ENCODE data around the gene HIGD2A.

The HIGD2A gene, protein sequence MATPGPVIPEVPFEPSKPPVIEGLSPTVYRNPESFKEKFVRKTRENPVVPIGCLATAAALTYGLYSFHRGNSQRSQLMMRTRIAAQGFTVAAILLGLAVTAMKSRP
- total RNA-seq, result 30.4 to 58.3 (median 38.4) reads per million in 4 donors

DNA sequence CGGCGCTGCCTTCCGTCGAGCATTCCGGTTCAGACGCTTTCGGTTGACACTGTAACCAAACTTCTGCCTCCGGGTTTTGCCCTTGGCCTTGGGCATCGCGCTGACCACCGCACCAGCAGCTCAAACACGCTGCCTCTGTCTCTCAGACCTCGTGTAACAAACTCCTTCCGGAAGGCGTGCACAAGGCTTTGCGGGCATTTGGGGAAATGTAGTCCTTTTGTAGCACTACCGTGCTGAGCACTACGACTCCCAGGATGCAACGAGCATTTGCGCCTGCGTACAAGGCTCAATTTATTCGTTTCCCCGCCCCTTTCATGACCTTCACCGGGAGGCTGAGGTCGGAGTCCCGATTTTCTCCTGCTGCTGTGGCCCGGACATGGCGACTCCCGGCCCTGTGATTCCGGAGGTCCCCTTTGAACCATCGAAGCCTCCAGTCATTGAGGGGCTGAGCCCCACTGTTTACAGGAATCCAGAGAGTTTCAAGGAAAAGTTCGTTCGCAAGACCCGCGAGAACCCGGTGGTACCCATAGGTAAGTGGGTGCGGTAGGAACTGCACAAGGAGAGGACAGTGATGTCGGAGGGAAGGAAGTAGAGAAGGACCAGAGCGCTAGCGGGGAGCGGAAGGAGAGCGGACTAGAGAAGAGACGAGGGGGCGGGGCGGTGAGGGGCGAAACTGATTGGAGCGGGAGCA lies at the start of gene HIGD2A, which contains the start of gene NOP16:
HIGD2A (plus strand) TSS at position 308 of the 691 bp plus-strand sequence; CDS start at position 377, 69 bp downstream.
NOP16 (minus strand) TSS at position 155 of the 691 bp plus-strand sequence; CDS start at position 96, 59 bp downstream.
- peak; percentile 98 to 100 (median 99) for DNase-seq

DNA sequence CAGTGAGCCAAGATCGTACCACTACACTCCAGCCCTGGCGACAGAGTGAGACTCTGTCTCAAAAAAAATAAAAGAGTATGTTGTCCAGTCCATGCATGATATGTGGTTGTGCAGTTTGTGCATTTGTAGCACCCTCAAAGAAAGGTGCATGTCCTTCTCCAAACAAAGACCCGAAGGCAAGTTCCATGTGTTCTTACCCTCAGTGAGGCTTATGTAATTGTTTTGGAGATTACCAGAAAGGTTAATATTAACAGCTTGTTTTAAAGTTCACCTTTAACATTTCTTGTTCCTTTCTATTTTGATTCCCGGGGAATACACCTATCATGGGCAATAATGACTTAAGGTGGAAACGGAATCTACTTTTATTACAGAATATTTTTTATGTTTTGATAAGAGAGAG lies 49.2 kb upstream of the HIGD2A start:
- no peak for DNase-seq

DNA sequence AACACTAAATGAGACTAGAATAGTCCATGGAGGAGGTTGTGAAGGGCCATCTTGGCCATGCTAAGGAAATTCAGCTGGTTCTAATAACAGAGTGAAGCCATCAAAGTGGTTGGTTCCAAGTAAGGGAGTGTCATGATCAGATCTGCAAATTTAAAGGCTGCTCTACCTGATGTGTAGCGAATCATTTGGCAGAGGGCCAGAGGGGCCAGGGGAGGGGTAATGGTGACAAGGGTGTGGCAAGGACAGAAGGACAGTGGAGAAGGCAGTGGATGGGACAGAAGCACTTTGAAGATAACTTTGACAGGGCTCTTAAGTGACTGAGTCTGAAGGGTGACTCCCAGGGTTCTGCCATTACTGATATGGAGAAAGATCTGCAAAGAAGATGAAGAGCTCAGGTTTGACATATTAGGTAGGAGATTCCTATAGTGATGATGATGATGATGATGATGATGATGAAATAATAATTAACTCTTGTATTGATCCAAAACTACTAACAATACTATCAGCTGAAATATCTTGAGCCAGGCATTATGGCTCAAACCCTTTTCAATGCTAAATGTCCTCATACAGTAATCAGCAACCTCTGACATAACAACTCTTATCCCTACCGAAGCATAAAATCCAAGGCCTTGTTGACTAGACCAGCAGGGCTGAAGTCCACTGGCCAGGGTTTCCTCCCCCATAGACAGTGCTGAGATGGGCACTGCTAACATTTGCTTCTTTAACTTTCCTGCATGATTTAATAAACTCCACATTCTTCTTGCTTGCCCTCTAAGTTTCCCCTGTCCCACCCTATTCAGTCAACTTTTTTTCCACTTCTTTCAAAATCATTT lies 47.0 kb upstream of the HIGD2A start:
- no peak for DNase-seq

DNA sequence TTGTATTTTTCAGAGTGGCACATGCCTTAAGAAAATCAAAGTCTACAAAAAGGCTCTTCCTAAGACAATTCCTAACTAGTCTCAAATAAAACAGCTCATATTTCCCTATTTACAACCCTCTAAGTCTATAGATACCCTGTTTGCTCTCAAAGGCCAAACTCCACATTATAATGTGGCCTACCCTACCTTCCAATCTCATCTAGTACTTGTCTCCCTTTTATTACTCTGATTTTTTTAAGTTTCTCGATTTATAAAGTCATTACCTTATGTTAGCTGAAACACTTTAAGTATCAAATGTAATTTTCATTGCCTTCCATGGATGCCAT lies 46.4 kb upstream of the HIGD2A start:
- DNase-seq, result no peak

DNA sequence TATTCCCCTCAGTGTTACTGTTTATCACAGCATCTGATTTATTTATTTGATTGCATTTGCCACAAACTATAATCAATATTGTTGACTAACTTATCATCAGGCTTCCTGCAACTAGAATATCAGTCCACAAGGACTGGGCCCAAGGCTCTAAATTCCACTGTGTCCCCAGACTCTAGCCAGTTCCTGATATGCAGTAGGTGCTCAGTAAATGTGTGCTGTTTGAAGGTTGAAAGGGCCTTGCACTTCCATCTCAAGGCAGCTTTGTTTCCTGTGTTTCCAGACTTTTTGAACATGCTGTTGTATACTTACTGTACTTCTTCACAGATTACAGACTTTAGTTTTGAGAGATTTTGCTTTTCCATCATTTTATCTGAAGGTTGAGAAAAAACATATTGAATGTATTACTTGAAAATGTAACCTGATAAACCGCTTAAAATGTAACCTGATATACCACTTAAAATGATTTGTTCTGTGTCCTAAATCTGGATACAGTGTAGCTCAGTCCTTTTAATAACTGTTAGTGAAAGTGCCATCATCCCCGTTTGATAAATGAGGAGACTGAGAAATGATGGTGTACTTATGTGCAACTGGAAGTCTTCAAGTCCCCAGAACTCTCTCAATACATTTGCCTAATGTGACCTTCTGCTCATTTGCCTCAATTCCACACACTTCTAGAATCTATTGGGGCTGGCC lies 45.6 kb upstream of the HIGD2A start:
- DNase-seq, result no peak

DNA sequence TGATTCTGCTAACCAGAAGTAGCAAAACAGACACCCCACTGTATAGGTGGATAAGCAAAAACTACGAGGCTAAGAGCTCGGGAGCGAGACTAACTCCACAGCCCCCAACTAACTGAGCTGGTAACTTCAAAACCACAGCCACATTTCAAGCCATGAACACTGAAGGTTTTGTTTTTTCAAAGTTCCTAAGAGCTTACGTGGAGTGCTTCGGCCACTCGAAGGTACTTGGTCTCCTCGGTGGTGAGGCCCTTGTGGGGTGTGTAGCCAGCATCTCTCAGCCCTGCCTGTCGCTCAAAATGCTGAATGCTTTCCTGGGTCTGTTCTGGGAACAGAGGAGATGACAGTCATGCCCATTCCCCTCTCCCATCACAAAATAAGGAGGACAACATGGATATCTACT lies 38.1 kb upstream of the HIGD2A start:
- no peak for DNase-seq

DNA sequence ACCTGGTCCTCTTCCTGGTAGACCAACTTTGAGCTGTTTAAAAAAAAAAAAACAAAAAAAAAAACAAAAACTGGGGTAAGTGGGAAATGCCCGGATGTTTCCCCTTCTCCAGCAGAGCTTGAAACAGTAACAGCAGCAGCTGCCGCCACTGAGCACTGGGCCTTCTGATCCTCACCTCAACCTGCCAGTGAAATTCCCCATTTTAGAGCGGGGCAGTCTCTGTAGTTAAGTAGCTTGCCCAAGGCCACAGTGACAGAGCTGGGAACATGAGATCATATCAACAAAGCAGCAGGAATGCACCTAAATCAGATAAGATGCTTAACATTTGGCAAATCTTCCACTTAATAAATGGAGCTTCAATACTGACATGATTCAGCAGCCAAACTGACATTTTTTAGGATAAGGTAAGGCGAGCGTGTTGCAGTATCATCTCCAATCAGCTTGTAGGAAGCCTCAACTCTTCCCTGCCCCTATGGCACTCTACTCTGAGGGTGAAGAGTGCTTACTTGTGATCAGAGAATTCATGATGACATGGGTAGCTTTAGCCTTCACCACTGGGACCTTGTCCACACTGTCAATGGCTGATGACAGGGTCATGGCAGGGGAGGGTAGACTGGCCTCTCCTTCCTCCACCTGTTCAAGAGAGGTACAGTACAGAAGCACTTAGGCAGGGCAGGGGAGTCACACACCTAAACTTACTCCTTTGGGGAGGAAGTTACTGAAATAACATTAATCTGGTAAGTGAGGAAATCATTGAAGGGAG lies 36.3 kb upstream of the HIGD2A start:
- no peak for DNase-seq

DNA sequence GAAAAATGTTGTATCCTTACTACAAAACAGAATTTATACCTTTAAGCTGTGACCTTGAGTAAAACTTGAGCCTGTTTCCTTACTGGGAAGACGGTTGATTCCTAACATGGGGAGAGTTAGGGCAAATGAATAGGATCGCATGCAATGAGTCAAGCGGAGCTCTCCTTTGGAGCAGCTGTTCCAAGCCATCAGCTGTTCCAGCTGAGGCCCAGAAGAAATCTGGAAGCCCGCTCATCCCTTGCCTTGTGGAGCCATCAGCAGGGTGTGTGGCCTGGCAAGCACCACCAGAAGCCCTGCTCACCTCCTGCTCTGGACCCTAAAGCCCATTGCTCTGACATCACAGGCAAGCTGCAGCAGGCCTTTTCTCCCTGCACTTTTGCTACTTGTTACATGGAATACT lies 35.0 kb upstream of the HIGD2A start:
- DNase-seq, result no peak

DNA sequence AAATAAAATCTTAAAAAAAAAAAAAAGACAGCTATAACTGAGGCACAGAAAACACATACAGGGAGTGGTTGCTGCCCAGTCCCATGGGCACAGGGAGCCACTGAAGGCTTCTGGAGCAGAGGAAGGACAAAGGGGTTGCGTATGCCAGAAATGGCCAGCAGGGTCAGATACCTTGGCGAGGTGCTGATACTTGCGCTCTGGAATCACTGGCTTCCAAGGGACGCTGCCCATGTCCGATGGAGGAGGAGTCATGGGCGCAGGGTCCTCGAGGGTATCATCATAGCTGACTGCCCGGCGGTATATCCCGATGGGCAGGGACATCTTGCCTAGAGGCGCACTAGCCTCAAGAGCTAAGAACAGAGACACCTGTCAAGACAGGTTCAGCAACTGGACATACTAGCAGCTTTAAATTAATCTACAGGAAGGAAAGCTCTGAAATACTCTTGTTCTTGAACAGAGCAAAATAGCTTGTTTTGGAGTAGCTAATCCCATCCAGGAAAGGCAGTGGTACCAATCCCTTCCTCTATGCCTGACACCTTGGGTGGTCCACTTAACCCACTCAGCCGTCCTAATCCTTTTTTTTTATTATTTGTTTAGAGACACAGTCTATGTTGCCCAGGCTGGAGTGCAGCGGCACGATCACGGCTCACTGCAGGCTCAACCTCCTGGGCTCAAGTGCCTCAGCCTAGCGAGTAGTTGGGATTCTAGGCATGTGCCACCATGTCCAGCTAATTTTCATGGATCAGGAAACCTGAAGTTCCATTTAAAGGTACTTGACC lies 33.0 kb upstream of the HIGD2A start:
- no peak for DNase-seq

DNA sequence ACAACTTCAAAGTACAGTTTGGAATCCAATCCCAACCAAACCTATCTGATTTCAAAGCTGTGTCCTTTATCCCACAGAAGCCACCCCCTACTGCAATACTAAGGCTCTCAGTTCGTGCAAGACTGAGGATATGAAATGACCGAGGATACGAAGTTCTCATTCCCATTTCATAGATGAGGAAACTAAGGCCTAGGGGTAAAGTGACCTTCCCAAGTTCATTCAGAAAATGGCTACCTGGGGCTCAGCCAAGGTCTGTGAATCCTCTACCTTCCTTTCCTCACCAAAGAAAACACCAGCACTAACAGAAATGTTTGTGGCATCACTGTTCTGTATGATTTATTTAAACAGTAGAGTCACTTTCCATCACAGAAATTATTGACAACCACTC lies 32.4 kb upstream of the HIGD2A start:
- DNase-seq, result no peak

DNA sequence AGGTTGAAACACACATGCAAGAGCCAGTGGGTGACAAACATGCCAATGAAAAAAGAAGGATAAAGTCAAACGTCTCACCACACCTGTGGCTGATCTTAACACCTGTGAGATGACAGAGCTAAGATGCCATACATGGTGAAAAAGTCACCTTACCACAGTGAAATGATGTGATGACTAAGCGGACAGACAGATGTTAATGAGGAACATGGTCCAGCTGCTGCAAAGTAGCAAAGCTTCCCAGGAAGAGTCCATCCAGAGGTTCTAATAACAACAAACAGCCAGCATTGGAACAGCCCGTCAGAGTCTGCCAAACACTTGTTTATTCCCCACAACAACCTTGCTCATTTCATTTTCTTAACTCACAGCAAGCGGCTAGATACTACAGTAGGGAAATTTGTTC lies 28.9 kb upstream of the HIGD2A start:
- no peak for DNase-seq

DNA sequence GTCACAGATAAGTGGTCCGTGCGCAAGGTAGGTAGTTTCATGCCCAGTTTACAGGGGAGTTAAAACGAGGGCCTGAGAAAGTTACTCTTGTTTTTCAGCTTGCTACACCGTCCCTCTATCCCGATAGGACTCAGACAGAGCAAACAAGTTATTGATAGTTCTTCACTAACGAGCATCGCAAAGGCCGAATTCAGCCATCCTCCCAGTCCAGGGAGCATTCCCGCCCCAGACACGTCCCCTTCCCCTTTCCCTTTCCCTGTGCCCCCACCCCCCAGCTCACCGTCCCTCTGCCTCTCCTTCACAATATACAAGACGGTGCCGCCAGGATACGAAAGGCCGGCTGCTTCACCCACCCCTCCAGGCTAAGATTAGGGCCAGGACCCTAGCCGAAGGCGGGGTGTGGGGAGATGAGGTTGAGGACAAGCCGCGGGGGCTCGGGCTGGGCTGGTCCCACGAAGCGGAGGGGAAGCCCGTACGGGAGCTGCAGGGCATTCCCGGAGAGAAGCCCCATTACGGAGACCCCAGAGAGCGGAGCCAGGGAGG lies 27.6 kb upstream of the HIGD2A start:
- DNase-seq, result no peak

DNA sequence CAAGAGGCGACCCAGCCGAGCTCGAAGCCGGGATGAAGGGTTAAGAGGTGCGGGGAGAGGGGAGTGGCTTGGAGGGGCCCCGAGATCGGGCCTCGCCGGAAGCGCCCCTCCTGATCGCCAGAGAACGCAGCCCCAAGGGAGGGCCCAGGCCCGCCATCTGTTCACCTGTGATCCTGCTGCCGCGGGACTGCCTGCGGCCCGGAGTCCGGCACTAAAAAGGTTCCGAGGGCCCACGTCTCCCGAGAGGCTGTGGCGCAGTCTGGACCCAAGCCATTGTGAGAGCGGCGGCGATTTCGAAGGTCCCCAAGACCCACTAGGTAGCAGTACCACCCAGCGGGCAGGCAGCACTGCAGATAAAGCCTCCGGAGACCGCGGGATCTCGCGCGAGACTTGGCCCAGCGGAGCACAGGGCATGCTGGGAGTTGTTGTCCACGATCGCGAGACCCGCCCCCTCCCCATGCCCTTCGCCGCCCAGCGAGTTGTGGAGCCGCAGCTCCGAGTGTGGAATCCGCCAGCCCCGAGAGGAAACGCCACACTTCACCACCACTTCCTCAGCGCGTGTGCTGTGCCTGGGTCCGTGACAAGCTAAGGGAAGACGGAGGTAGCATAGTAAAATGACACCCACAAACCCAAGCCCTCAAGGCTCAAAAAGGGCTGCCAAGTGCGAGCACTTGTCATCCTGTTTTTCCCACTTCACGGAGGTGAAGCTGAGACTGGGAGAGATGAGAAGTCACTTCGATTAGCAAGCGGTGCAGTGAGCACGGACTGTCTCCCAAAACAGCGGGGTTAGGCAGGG lies 26.9 kb upstream of the HIGD2A start, which contains the start of gene KIAA1191:
KIAA1191 (minus strand) TSS at position 328 of the 796 bp plus-strand sequence. CDS start 2,256 bp downstream, outside the sequence.
- DNase-seq, result peak; percentile 88 to 96 (median 93)

DNA sequence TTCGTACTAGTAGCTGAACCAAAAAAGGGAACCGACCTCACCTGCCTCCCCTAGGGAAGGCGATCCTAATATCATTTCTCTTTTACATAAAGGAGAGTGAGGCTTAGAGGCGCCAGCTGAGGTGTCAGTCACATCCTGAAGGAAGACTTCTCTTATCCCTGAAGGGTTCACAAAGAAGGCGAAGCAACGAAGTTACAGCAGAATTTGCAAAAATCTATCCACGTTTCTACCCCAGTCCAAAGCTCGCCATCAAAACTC lies 26.4 kb upstream of the HIGD2A start:
- DNase-seq, result no peak

DNA sequence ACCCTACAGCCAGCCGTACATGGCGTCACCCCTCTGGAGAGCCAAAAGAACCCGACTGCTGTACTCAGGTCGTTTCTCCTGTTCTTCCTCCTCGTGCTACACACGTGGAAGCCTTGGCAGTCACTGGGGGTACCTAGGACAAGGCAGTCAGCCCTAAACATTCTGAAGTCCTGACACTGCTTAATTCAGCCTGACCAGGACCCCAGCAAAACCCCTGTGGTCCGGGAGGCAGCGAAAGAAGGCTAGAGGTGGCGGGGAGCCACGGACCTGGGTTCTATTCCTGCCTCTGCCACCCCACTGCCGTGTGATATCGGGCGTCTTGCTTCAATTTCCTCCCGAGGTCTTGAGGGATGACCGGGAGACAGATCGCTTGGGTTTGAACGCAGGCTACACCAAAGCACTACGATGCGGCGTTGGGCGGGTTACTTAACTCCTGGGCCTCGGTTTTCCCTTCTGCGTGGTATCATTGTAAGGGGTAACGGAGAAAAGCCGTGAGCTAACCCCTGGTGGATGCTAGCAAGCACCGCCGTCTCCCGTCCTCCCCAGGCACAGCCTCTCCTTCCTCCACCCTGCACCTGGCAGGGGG lies 23.7 kb upstream of the HIGD2A start:
- DNase-seq, result peak in 1 of 5 donors; percentile 4

DNA sequence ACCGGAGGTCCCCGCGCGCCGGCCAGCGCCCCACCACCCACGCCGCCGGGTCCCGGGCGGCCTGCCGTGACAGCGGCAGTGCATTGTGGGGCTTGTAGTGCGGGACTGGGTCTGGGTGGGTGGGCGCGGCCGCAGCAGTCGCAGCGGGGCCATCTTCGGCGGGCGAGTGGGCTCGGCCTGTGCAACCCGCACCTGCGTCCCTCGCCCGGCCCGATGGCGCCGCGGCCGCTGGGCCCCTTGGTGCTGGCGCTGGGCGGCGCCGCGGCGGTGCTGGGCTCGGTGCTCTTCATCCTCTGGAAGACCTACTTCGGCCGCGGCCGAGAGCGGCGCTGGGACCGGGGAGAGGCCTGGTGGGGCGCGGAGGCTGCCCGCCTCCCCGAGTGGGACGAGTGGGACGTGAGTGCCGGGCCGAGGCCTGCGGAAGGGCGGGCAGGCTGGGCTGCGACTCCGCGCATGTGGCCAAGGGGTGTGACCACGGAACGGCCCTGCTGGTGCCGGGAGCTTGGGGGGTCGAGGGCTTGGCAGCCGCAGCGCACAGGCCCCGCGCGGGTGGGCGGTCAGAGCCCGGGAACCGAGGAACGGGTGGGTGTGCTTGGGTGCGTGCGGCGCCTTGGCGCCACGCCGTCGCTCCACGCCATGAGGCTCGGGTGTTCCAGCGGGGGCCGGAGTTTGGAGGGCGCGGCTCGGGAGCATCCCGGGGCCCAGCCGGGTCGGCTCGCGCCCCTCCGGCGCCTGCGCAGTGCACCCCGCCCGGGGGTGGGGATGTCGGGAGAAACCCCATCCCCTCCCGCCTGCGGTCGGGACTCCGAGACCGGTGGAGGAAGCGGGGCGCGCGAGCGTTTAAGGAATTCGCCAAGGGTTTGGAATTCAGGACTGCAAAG lies 23.0 kb upstream of the HIGD2A start, which contains the start of gene ARL10:
ARL10 (plus strand) TSS at position 137 of the 881 bp plus-strand sequence; CDS start at position 214, 77 bp downstream.
- DNase-seq, result peak; percentile 24 to 51 (median 37)

DNA sequence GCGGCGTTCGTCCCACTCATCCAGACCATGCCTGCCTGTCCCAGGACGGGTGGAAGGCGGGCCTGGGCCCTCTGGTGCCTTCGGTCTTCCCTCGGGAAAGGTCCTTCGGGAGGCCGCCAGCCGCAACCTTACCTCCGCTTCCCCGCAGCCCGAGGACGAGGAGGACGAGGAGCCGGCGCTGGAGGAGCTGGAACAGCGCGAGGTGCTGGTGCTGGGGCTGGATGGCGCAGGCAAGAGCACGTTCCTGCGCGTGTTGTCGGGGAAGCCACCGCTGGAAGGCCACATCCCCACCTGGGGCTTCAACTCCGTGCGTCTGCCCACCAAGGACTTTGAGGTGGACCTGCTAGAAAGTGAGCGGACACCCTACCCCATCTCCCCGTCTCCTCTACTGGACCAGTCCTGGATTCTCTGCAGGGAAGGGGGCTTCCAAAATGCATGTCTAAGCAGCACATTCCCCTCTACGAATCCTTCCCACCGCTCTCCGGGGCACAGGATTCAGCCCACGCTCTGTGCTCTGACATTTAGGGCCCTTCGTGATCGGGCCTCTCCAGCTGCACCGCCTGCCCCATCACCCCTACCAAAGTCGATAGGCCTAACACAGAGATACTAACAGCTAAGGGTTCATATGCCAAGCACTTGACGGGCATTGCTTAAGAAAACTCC lies 22.2 kb upstream of the HIGD2A start:
- no peak for DNase-seq

DNA sequence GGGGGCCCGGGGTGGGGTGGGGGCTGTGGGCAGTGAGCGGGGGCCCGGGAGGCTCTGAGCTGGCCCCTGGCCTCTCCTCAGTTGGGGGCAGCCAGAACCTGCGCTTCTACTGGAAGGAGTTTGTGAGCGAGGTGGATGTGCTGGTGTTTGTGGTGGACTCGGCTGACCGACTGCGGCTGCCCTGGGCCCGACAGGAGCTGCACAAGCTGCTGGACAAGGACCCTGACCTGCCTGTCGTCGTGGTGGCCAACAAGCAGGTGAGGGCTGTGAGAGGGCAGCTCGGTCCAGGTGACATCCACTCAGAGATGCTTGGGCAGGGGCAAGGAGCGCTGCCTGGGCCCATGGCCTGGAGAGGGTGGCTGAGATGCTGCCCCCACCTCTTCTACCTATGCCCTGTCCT lies 19.8 kb upstream of the HIGD2A start:
- DNase-seq, result no peak

Measured in T-helper 1 cell (primary cell).